IMR-90 (cell line): ENCODE measurements around the gene CTIF. TPM values are rescaled to one million over a fixed set of nuclear protein-coding genes. Genes with fewer than 3 reads are reported as not detected.
A peak's percentile ranks its signal among the peaks of the same experiment; 100 is the strongest.

Experiments used
- ATAC-seq: fragments of 200-7000 bp; cut with Tn5 transposase; 2 replicates; pipeline ENCODE4 v1.9.1; 2020; ENCODE audit warnings: low read depth, mild to moderate bottlenecking, moderate library complexity
- BruUV-seq: library from RNA; stranded (reverse); fragments of 400-500 nt; replicated peaks from 2 replicates; lab custom pipeline; 2021; lab: Mats Ljungman, UMichigan
- CTCF ChIA-PET: fragments of 300-600 bp; formaldehyde crosslinking; extraction: SDS; loops from one replicate; lab custom pipeline; 2021; ENCODE audit warnings: antibody characterized with exemption; lab: Yijun Ruan, JAX
- POLR2A ChIA-PET: fragments of 300-600 bp; sonication (Branson Sonifier 250); formaldehyde crosslinking; loops from one replicate; lab custom pipeline; 2022; ENCODE audit warnings: antibody characterized with exemption; ENCODE audit not compliant: unreplicated experiment; lab: Charles Lee
- DNase-seq: peaks from one replicate; pipeline ENCODE4 v3.0.0; 2013
- H2AFZ ChIP-seq: replicated peaks from 2 replicates; pipeline ENCODE3; 2013; ENCODE audit warnings: low read length, mild to moderate bottlenecking; ENCODE audit not compliant: poor library complexity
- H2AK5ac ChIP-seq: 2 replicates; pipeline ENCODE4 v1.6.1; 2013; ENCODE audit warnings: low read depth, low read length, inconsistent platforms
- H2AK9ac ChIP-seq: replicated peaks from 2 replicates; pipeline ENCODE3; 2013; ENCODE audit warnings: mild to moderate bottlenecking, low read depth, low read length, moderate library complexity; ENCODE audit not compliant: poor library complexity
- H2BK120ac ChIP-seq: 2 replicates; pipeline ENCODE4 v1.6.1; 2013; ENCODE audit warnings: low read depth, low read length, inconsistent platforms
- H2BK15ac ChIP-seq: 3 replicates; pipeline ENCODE4 v1.6.1; 2013; ENCODE audit warnings: low read depth, low read length, inconsistent platforms
- H2BK20ac ChIP-seq: 2 replicates; pipeline ENCODE4 v1.6.1; 2013; ENCODE audit warnings: low read depth, mild to moderate bottlenecking, inconsistent platforms, low read length, moderate library complexity
- H2BK5ac ChIP-seq: 2 replicates; pipeline ENCODE4 v1.6.1; 2013; ENCODE audit warnings: mild to moderate bottlenecking, low read depth, low read length, inconsistent platforms; ENCODE audit not compliant: poor library complexity, severe bottlenecking
- H3K14ac ChIP-seq: replicated peaks from 2 replicates; pipeline ENCODE4 v1.6.1; 2013; ENCODE audit warnings: low read depth, low read length, inconsistent platforms
- H3K18ac ChIP-seq: 2 replicates; pipeline ENCODE4 v1.6.1; 2013; ENCODE audit warnings: low read depth, low read length, control low read depth
- H3K23ac ChIP-seq: 2 replicates; pipeline ENCODE4 v1.6.1; 2013; ENCODE audit warnings: low read depth, low read length, inconsistent platforms
- H3K27ac ChIP-seq: 2 replicates; pipeline ENCODE4 v1.5.1; 2013; ENCODE audit warnings: mild to moderate bottlenecking, control low read depth, low read length; ENCODE audit not compliant: insufficient read depth
- H3K27me3 ChIP-seq: 2 replicates; pipeline ENCODE4 v1.6.1; 2013; ENCODE audit warnings: low read length; ENCODE audit not compliant: control insufficient read depth, insufficient read depth
- H3K36me3 ChIP-seq: 2 replicates; pipeline ENCODE4 v1.6.1; 2013; ENCODE audit warnings: low read length, mixed read lengths; ENCODE audit not compliant: control insufficient read depth, insufficient read depth
- H3K4ac ChIP-seq: 2 replicates; pipeline ENCODE4 v1.6.1; 2013; ENCODE audit warnings: low read depth, low read length, inconsistent platforms
- H3K4me1 ChIP-seq: 2 replicates; pipeline ENCODE4 v1.6.1; 2013; ENCODE audit warnings: low read length, mixed read lengths; ENCODE audit not compliant: control insufficient read depth, insufficient read depth
- H3K4me2 ChIP-seq: 2 replicates; pipeline ENCODE4 v1.6.1; 2013; ENCODE audit warnings: low read depth, mild to moderate bottlenecking, control low read depth, low read length, moderate library complexity
- H3K4me3 ChIP-seq: 2 replicates; pipeline ENCODE4 v1.5.1; 2013; ENCODE audit warnings: low read depth, mild to moderate bottlenecking, control low read depth, low read length, moderate library complexity; ENCODE audit not compliant: insufficient read depth
- H3K56ac ChIP-seq: 2 replicates; pipeline ENCODE4 v1.6.1; 2013; ENCODE audit warnings: low read length, inconsistent platforms; ENCODE audit not compliant: insufficient read depth; ENCODE audit errors: extremely low read depth
- H3K79me1 ChIP-seq, 2 experiments: 2 replicates each; pipeline ENCODE4 v1.6.1; 2013; ENCODE audit warnings: low read length in 2 of 2, inconsistent platforms in 1 of 2, low read depth in 1 of 2
- H3K9ac ChIP-seq: 2 replicates; pipeline ENCODE4 v1.6.1; 2013; ENCODE audit warnings: low read depth, low read length, control low read depth
- H3K9me1 ChIP-seq: 2 replicates; pipeline ENCODE4 v1.6.1; 2013; ENCODE audit warnings: low read length, inconsistent platforms; ENCODE audit not compliant: insufficient read depth
- H3K9me3 ChIP-seq: 2 replicates; pipeline ENCODE4 v1.6.1; 2013; ENCODE audit warnings: low read length; ENCODE audit not compliant: control insufficient read depth, insufficient read depth
- H4K20me1 ChIP-seq: 2 replicates; pipeline ENCODE4 v1.6.1; 2013; ENCODE audit warnings: low read length, inconsistent platforms; ENCODE audit not compliant: insufficient read depth
- H4K5ac ChIP-seq: 2 replicates; pipeline ENCODE4 v1.6.1; 2013; ENCODE audit warnings: mild to moderate bottlenecking, low read depth, low read length, control low read depth
- H4K8ac ChIP-seq, 2 experiments: 2 replicates each; pipeline ENCODE4 v1.6.1; 2013; ENCODE audit warnings: low read depth in 2 of 2, low read length in 2 of 2, control low read depth in 1 of 2, inconsistent platforms in 1 of 2
- H4K91ac ChIP-seq: 2 replicates; pipeline ENCODE4 v1.6.1; 2013; ENCODE audit warnings: low read depth, low read length, inconsistent platforms; ENCODE audit not compliant: insufficient read depth
- CHD1 ChIP-seq: IDR thresholded peaks from 2 replicates; pipeline ENCODE4 v1.6.1; 2012; ENCODE audit warnings: low read depth, low read length, improper control_type of control experiment
- MAFK ChIP-seq: IDR thresholded peaks from 2 replicates; pipeline ENCODE4 v1.6.1; 2012; ENCODE audit warnings: low read depth, low read length, improper control_type of control experiment
- MAZ ChIP-seq: IDR thresholded peaks from 2 replicates; pipeline ENCODE4 v1.6.1; 2012; ENCODE audit warnings: low read depth, mild to moderate bottlenecking, low read length, improper control_type of control experiment, moderate library complexity, borderline replicate concordance
- MXI1 ChIP-seq: IDR thresholded peaks from 2 replicates; pipeline ENCODE4 v1.6.1; 2012; ENCODE audit warnings: low read depth, mild to moderate bottlenecking, low read length, moderate library complexity, borderline replicate concordance
- RFX5 ChIP-seq: IDR thresholded peaks from 2 replicates; pipeline ENCODE4 v1.8.0; 2012; ENCODE audit warnings: low read depth, mild to moderate bottlenecking, low read length, moderate library complexity
- WGBS, 2 experiments: methylation state at CpG; one replicate each; pipeline versions ENCODE4 v1.1.5 to v1.1.7; 2013; ENCODE audit warnings: missing lambda C conversion rate in 2 of 2; ENCODE audit not compliant: insufficient read length in 1 of 2; ENCODE audit errors: extremely low coverage in 2 of 2; 5-methylcytosine and 5-hydroxymethylcytosine counted together
- dilution Hi-C: fragments of 300-500 bp; cut with HindIII; formaldehyde crosslinking; loops from one replicate; pipeline ENCODE4 v1.14.3; 2018; ENCODE audit warnings: low sequenced_read_pairs; ENCODE audit not compliant: unreplicated experiment
- in situ Hi-C: fragments of 300-500 bp; cut with MboI; formaldehyde crosslinking; loops from 3 replicates; pipeline ENCODE4 v1.14.3; 2019; ENCODE audit warnings: low sequenced_read_pairs, inconsistent platforms, mixed read lengths
- intact Hi-C: fragments of 100-400 bp; cut with micrococcal nuclease; formaldehyde crosslinking; loops from 2 replicates; pipeline ENCODE4 v1.10.0; 2022
- polyA plus RNA-seq, 3 experiments: library from polyadenylated mRNA; depleted of rRNA; stranded (reverse); fragments of >200 nt; gene quantifications; 2 replicates each; pipeline ENCODE4 v1.2.3, GENCODE V29; 2012; ENCODE audit warnings: low replicate concordance in 1 of 3
- total RNA-seq: library from RNA; depleted of rRNA; stranded (reverse); fragments of >200 nt; gene quantifications from 2 replicates; pipeline ENCODE4 v1.2.3, GENCODE V29; 2012

Gene CTIF
- total and polyA plus RNA-seq, 2 of the 4 experiments (the other 2 are of a cell fraction) = 25.1 to 57.0 TPM

- H3K9ac ChIP-seq = no peak overlapping the region
- peaks cover 17% of the 10 kb centered on the region for H3K36me3 ChIP-seq
- H3K4me2 ChIP-seq = no peak overlapping the region
- H3K4me3 ChIP-seq = no peak overlapping the region
- in situ Hi-C loops = no loop called here
- no peak overlapping the region for H2BK5ac ChIP-seq
- no peak overlapping the region for H3K27ac ChIP-seq
- peak overlapping the region in 1 of 2 experiments; percentile 22; a peak in 1 of 4 replicates for H4K8ac ChIP-seq
- POLR2A ChIA-PET = no interaction called here
- H4K20me1 ChIP-seq = peaks cover 13% of the 10 kb centered on the region
- H4K91ac ChIP-seq = no peak overlapping the region; the same call in 1 of the 2 replicates
- H3K4ac ChIP-seq = peak overlapping the region; percentile 21
- H2BK120ac ChIP-seq = 0 out of 2 replicates have a peak overlapping the region, but pooled peaks have one; percentile 8
- 48% methylated on average over 6 of the region's 17 CpGs; no CpG with 5 or more reads in 1 of the 2 experiments for WGBS, 2 experiments
- peak overlapping the region; percentile 51 for H2AK9ac ChIP-seq
- ATAC-seq (peak; percentile 50), DNase-seq (peak; percentile 54)
- no peak overlapping the region; the same call in 1 of the 2 replicates for H3K23ac ChIP-seq
- no peaks in the 10 kb centered on the region for H3K9me3 ChIP-seq
- peaks cover 7% of the 10 kb centered on the region; the same call in 1 of the 2 replicates for H3K4me1 ChIP-seq
- peak overlapping the region; percentile 65 for H2AFZ ChIP-seq
- CTCF ChIA-PET = no interaction called here
- H2BK20ac ChIP-seq = no peak overlapping the region
- no peak overlapping the region for H4K5ac ChIP-seq
- H2BK15ac ChIP-seq = no peak overlapping the region
- peaks cover 29 to 74% of the 10 kb centered on the region in 2 experiments for H3K79me1 ChIP-seq
- H3K9me1 ChIP-seq = peaks cover 22% of the 10 kb centered on the region
- intact Hi-C loops = no loop called here
- H3K56ac ChIP-seq = no peak overlapping the region
- dilution Hi-C loops = no loop called here
- BruUV-seq = no TSS peak
- no peak overlapping the region for H3K18ac ChIP-seq
- H3K14ac ChIP-seq = peak overlapping the region; percentile 63
- no peaks in the 10 kb centered on the region for H3K27me3 ChIP-seq
- no peak for TF ChIP-seq MAFK
- TF ChIP-seq RFX5 = no peak
- TF ChIP-seq CHD1 = no peak
- no peak for TF ChIP-seq MAZ
- TF ChIP-seq MXI1 = no peak
- peak overlapping the region; percentile 62; the same call in 1 of the 2 replicates for H2AK5ac ChIP-seq
Measured at GRCh38 chr18:48850822-48851598, 312.2 kb downstream of the CTIF start.
